ENCODE results near the gene SPTB. TPM values are rescaled to one million over a fixed set of nuclear protein-coding genes. Genes with fewer than 3 reads are reported as not detected.
A peak's percentile ranks its signal among the peaks of the same experiment; 100 is the strongest.

Gene SPTB
- total RNA-seq, 1 donor from 2014 or later = 312 TPM

DNA sequence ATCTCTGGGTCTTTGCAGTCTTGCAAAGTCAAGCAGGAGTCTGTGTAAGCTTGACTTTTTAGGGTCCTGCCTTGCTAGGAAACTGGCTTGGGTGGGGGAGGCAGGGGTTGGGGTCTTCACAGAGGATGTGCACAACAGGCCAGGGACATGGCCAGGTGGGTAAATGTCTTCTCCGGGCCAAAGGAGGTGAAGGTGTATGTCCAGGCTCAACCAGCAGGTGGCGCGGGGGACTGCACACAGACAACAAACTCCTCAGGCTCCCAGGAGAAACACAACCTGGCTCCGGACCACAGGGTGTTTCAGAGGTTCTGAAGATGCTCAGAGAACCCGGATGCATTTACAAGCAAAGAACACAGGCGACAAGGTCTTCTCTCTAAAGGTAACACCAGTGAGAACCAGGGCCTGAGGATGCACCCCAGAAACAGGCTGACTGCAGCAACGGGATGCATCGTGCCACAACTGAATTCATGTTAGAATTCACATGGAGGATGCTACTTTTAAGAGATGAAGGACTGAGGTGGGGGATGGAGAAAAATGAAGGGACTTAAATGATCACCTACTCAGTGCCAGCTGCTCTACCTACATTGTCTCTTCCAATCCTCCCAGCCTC lies 119.5 kb downstream of the SPTB start:
- Histone ChIP-seq H3K4me1 (ENCODE audit: control insufficient read depth in 3 of 3, insufficient read depth in 3 of 3, low read length in 3 of 3) (peaks cover 75 to 85% (median 83%) of the 10 kb centered on the region in 3 donors), H3K4me3 (ENCODE audit: low read length in 3 of 3) (no peak overlapping the region), H3K36me3 (ENCODE audit: control insufficient read depth in 3 of 3, insufficient read depth in 3 of 3, low read length in 3 of 3) (peaks cover 16 to 27% (median 17%) of the 10 kb centered on the region in 3 donors), H3K9ac (ENCODE audit: low read depth in 1 of 3, low read length in 3 of 3) (peak overlapping the region in 1 of 3 donors; percentile 45), H3K27me3 (ENCODE audit: control insufficient read depth in 3 of 3, insufficient read depth in 3 of 3, low read length in 3 of 3) (no peaks in the 10 kb centered on the region), H3K9me3 (ENCODE audit: control insufficient read depth in 3 of 3, low read length in 3 of 3) (no peaks in the 10 kb centered on the region), H3K27ac (ENCODE audit: low read depth, low read length) (no peak overlapping the region)

DNA sequence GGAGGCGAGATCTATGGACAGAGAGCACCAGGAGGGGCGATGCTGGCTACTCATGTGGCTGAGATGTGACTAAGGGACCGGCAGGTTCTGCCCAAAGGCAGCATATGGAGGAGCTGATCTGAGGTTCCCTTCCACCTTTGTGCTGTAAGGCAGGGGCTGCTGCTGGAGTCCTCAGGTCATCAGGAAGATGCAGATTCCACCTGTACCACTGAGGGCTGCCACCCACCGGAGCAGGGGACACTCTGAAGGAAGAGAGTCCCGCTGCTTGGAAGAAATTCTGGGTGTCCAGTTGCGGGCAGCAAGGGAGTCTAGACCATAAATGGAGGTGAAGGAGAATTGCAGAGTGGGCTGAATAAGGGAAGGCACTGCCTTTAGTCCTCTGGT lies 120.2 kb downstream of the SPTB start:
- Histone ChIP-seq H3K4me3 (ENCODE audit: low read length in 3 of 3) (no peak overlapping the region), H3K36me3 (ENCODE audit: control insufficient read depth in 3 of 3, insufficient read depth in 3 of 3, low read length in 3 of 3) (peaks cover 13 to 22% (median 13%) of the 10 kb centered on the region in 3 donors), H3K9ac (ENCODE audit: low read depth in 1 of 3, low read length in 3 of 3) (peak overlapping the region in 2 of 3 donors; percentile 7 to 45), H3K4me1 (ENCODE audit: control insufficient read depth in 3 of 3, insufficient read depth in 3 of 3, low read length in 3 of 3) (peaks cover 75 to 88% (median 81%) of the 10 kb centered on the region in 3 donors), H3K9me3 (ENCODE audit: control insufficient read depth in 3 of 3, low read length in 3 of 3) (no peaks in the 10 kb centered on the region), H3K27me3 (ENCODE audit: control insufficient read depth in 3 of 3, insufficient read depth in 3 of 3, low read length in 3 of 3) (no peaks in the 10 kb centered on the region), H3K27ac (ENCODE audit: low read depth, low read length) (peak overlapping the region; percentile 29)

DNA sequence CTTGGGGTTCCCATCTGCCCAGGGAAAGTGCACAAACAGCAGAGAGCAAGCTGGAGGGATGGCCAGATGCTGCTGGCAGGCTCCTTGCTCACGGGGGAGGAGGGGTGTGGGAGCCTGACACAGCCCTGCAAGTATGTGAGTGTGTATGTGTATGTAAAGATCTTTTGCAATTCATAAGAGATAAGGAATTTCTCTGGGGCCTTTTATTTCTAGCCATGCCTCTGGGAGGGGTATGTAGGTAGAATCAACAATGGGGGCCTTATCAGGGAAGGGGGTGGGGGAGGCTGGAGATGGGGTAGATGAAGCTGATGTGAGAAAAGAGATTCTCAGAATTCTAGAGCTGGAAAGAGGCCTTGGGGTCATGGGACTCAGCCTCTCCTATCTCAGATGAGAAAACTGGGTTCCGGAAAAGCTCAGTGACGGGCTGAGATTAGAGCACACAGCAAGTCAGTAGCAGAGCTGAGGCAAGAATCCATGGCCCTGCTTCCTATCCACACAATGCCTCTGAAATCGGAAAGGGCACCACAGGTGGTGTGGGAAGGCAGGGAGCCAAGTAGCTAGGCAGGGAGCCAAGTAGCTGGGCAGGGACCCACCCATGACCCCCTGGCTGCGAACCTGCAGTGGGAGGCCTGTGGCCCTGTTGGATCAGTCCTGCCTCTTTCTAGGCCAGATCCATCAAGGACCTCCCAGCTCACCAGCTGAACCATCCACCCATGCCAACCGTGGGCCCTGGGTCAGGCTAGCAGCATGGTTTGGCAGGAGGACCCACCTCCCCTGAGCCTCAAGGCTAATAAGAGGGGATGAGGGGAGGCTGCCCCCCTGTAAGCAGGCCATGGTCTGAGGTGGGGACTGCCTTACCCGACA lies 120.8 kb downstream of the SPTB start:
- Histone ChIP-seq H3K4me1 (ENCODE audit: control insufficient read depth in 3 of 3, insufficient read depth in 3 of 3, low read length in 3 of 3) (peaks cover 69 to 81% (median 75%) of the 10 kb centered on the region in 3 donors), H3K4me3 (ENCODE audit: low read length in 3 of 3) (no peak overlapping the region), H3K36me3 (ENCODE audit: control insufficient read depth in 3 of 3, insufficient read depth in 3 of 3, low read length in 3 of 3) (peaks cover 7 to 22% (median 8%) of the 10 kb centered on the region in 3 donors), H3K9ac (ENCODE audit: low read depth in 1 of 3, low read length in 3 of 3) (peak overlapping the region in 2 of 3 donors; percentile 7 to 58), H3K9me3 (ENCODE audit: control insufficient read depth in 3 of 3, low read length in 3 of 3) (no peaks in the 10 kb centered on the region), H3K27me3 (ENCODE audit: control insufficient read depth in 3 of 3, insufficient read depth in 3 of 3, low read length in 3 of 3) (no peaks in the 10 kb centered on the region), H3K27ac (ENCODE audit: low read depth, low read length) (peak overlapping the region; percentile 29)

DNA sequence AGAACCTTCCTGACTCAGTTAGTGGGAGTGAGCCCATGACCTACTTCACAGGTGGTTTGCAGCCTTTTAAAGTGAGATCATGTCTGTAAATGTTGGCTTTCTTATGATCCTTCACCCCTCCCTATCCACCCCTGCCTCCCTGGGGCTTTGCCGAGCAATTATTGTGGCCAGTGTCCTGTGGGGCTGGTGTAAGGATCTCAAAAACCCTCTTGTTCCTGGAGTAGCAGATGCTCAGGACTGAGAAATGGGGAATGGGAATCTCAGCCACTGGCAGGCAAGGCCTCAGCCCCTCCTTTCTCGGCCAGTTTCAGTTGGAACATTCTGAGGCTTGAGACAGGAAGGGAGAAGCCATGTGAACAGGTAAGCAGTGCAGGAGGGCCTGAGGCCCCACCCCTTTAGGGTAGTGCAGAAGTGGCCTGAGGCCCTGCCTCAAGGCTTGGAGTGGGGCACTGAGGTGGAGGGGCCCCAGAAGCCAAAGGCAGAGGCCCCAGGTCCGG lies 121.6 kb downstream of the SPTB start:
- Histone ChIP-seq H3K27me3 (ENCODE audit: control insufficient read depth in 3 of 3, insufficient read depth in 3 of 3, low read length in 3 of 3) (no peaks in the 10 kb centered on the region), H3K4me1 (ENCODE audit: control insufficient read depth in 3 of 3, insufficient read depth in 3 of 3, low read length in 3 of 3) (peaks cover 64 to 75% (median 68%) of the 10 kb centered on the region in 3 donors), H3K4me3 (ENCODE audit: low read length in 3 of 3) (peak overlapping the region in 1 of 3 donors; percentile 14), H3K9me3 (ENCODE audit: control insufficient read depth in 3 of 3, low read length in 3 of 3) (no peaks in the 10 kb centered on the region), H3K9ac (ENCODE audit: low read depth in 1 of 3, low read length in 3 of 3) (peak overlapping the region in 1 of 3 donors; percentile 58), H3K27ac (ENCODE audit: low read depth, low read length) (peak overlapping the region; percentile 43), H3K36me3 (ENCODE audit: control insufficient read depth in 3 of 3, insufficient read depth in 3 of 3, low read length in 3 of 3) (peaks cover 7 to 23% (median 12%) of the 10 kb centered on the region in 3 donors)

DNA sequence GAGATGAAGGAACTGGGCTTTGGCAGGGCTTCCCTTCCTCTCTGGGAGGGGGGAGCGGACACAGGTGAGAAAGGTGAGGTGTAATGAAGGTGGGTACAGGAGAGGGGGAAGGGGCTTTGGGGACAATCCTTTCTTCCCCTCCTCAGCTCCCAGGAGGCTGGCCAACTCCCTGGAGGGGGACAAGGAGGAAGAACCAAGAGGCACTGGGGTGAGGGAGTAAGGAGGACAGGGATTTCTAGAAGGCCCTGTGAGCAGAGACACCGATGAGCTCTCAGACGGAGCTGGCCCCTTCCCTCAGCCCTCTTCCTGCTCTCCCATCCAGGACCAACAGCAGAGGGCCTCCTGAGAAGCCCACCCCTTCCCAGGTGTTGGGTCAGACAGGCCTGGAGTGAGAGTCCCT lies 122.1 kb downstream of the SPTB start:
- H3K27me3 ChIP-seq (ENCODE audit: control insufficient read depth in 3 of 3, insufficient read depth in 3 of 3, low read length in 3 of 3) = no peaks in the 10 kb centered on the region
- peaks cover 7 to 24% (median 16%) of the 10 kb centered on the region in 3 donors for H3K36me3 ChIP-seq (ENCODE audit: control insufficient read depth in 3 of 3, insufficient read depth in 3 of 3, low read length in 3 of 3)
- peak overlapping the region in 1 of 3 donors; percentile 58 for H3K9ac ChIP-seq (ENCODE audit: low read depth in 1 of 3, low read length in 3 of 3)
- H3K9me3 ChIP-seq (ENCODE audit: control insufficient read depth in 3 of 3, low read length in 3 of 3) = no peaks in the 10 kb centered on the region
- H3K27ac ChIP-seq (ENCODE audit: low read depth, low read length) = peak overlapping the region; percentile 43
- peaks cover 60 to 70% (median 63%) of the 10 kb centered on the region in 3 donors for H3K4me1 ChIP-seq (ENCODE audit: control insufficient read depth in 3 of 3, insufficient read depth in 3 of 3, low read length in 3 of 3)
- H3K4me3 ChIP-seq (ENCODE audit: low read length in 3 of 3) = no peak overlapping the region

DNA sequence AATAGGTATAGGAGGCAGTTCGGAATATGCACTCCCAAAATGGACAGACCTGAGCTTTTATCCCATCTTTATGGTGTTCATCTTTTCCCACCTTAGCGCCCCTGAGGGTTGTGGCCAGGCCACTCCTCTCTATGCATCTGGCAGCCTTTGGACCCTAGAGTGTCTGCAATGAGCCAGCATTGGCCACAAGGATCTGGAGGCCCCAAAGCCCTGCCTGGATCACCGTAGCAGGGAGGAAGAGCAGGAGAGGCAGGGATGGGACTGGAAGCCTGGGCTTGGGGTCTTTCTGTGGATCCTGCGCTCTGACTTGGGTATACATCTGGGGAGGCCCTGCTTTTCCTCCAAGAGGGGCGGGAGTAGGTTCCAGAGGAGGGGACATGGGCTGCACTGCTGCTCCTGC lies 123.0 kb downstream of the SPTB start:
- peaks cover 10 to 30% (median 21%) of the 10 kb centered on the region in 3 donors for H3K36me3 ChIP-seq (ENCODE audit: control insufficient read depth in 3 of 3, insufficient read depth in 3 of 3, low read length in 3 of 3)
- no peak overlapping the region for H3K4me3 ChIP-seq (ENCODE audit: low read length in 3 of 3)
- H3K27me3 ChIP-seq (ENCODE audit: control insufficient read depth in 3 of 3, insufficient read depth in 3 of 3, low read length in 3 of 3) = no peaks in the 10 kb centered on the region
- H3K4me1 ChIP-seq (ENCODE audit: control insufficient read depth in 3 of 3, insufficient read depth in 3 of 3, low read length in 3 of 3) = peaks cover 51 to 61% (median 54%) of the 10 kb centered on the region in 3 donors
- H3K9me3 ChIP-seq (ENCODE audit: control insufficient read depth in 3 of 3, low read length in 3 of 3) = no peaks in the 10 kb centered on the region
- peak overlapping the region; percentile 9 for H3K27ac ChIP-seq (ENCODE audit: low read depth, low read length)
- peak overlapping the region in 1 of 3 donors; percentile 54 for H3K9ac ChIP-seq (ENCODE audit: low read depth in 1 of 3, low read length in 3 of 3)

DNA sequence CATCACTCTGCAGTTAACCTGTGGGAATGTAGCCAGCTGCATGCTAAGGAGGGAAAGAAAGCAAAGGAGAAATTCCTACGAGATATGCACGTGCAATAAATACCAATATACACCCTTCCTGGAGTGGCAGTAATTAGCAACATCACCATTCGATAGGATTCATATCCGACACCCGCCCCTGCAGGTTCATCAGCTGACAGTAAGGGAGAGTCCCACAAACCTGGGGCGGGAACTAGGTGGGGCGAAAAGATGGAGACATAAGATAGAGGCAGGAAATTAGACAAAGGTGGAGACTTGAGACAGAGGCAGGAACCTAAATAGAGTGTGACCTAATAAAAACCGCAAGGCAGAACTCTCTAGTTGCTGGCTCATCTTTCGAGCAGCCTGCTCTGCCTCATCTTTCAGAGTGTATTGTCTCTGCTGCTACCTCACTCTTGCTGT lies 123.9 kb downstream of the SPTB start:
- H3K9me3 ChIP-seq (ENCODE audit: control insufficient read depth in 3 of 3, low read length in 3 of 3) = no peaks in the 10 kb centered on the region
- peaks cover 42 to 53% (median 45%) of the 10 kb centered on the region in 3 donors for H3K4me1 ChIP-seq (ENCODE audit: control insufficient read depth in 3 of 3, insufficient read depth in 3 of 3, low read length in 3 of 3)
- no peak overlapping the region for H3K27ac ChIP-seq (ENCODE audit: low read depth, low read length)

DNA sequence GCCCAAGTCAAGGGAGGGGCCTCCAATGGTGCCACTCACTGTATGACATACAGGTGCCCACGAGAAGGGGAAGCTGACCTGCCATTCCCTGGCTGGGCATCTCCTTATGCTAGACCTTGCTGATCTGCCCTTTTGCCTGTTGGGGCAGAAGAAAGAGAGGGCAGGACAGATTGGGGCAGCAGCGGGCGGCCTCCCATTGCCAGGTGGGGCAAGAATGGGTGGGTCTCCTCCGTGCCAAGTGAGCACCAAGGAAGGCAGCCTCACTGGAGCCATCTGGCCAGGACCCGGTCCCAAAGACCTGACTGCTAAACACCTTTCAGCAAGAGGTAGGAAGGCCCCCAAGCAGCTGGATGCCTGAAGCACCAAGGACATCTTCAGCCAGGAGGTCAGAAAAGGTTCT lies 125.0 kb downstream of the SPTB start:
- H3K27me3 ChIP-seq (ENCODE audit: control insufficient read depth in 3 of 3, insufficient read depth in 3 of 3, low read length in 3 of 3) = no peaks in the 10 kb centered on the region
- H3K27ac ChIP-seq (ENCODE audit: low read depth, low read length) = no peak overlapping the region

More for the DNA sequence above, 123.9 kb downstream of the SPTB start:
- peak overlapping the region in 1 of 3 donors; percentile 17 for H3K9ac ChIP-seq (ENCODE audit: low read depth in 1 of 3, low read length in 3 of 3)
- peaks cover 10 to 29% (median 19%) of the 10 kb centered on the region in 3 donors for H3K36me3 ChIP-seq (ENCODE audit: control insufficient read depth in 3 of 3, insufficient read depth in 3 of 3, low read length in 3 of 3)
- H3K4me3 ChIP-seq (ENCODE audit: low read length in 3 of 3) = no peak overlapping the region
- no peaks in the 10 kb centered on the region for H3K27me3 ChIP-seq (ENCODE audit: control insufficient read depth in 3 of 3, insufficient read depth in 3 of 3, low read length in 3 of 3)

DNA sequence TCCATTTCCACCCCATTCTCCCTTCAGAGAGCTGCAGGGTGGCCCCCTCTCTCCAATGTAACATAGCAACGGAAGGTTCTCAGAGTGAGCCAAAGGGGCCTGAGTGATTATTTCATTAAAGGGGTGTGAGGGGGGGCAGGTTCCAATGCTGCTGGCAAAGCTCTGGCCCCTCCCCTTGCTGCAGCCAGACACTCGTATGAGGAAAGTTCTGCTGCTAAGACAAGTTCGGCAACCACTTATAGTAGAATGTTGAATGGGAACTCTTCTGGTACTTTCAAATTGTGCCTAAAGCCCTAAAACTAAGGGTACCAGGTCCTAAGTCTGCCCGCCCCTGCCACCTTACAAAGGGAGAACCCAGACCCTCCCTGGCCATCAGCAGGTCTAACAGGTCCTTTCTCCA lies 125.7 kb downstream of the SPTB start:
- H3K27me3 ChIP-seq (ENCODE audit: control insufficient read depth in 3 of 3, insufficient read depth in 3 of 3, low read length in 3 of 3) = no peaks in the 10 kb centered on the region
- H3K4me3 ChIP-seq (ENCODE audit: low read length in 3 of 3) = no peak overlapping the region
- H3K9me3 ChIP-seq (ENCODE audit: control insufficient read depth in 3 of 3, low read length in 3 of 3) = no peaks in the 10 kb centered on the region
- H3K36me3 ChIP-seq (ENCODE audit: control insufficient read depth in 3 of 3, insufficient read depth in 3 of 3, low read length in 3 of 3) = peaks cover 18 to 31% (median 22%) of the 10 kb centered on the region in 3 donors
- no peak overlapping the region for H3K27ac ChIP-seq (ENCODE audit: low read depth, low read length)
- H3K9ac ChIP-seq (ENCODE audit: low read depth in 1 of 3, low read length in 3 of 3) = no peak overlapping the region
- H3K4me1 ChIP-seq (ENCODE audit: control insufficient read depth in 3 of 3, insufficient read depth in 3 of 3, low read length in 3 of 3) = peaks cover 27 to 38% (median 32%) of the 10 kb centered on the region in 3 donors

More for the DNA sequence above, 125.0 kb downstream of the SPTB start:
- no peak overlapping the region for H3K4me3 ChIP-seq (ENCODE audit: low read length in 3 of 3)
- H3K9me3 ChIP-seq (ENCODE audit: control insufficient read depth in 3 of 3, low read length in 3 of 3) = no peaks in the 10 kb centered on the region
- H3K4me1 ChIP-seq (ENCODE audit: control insufficient read depth in 3 of 3, insufficient read depth in 3 of 3, low read length in 3 of 3) = peaks cover 34 to 45% (median 38%) of the 10 kb centered on the region in 3 donors
- H3K9ac ChIP-seq (ENCODE audit: low read depth in 1 of 3, low read length in 3 of 3) = no peak overlapping the region
- H3K36me3 ChIP-seq (ENCODE audit: control insufficient read depth in 3 of 3, insufficient read depth in 3 of 3, low read length in 3 of 3) = peaks cover 13 to 32% (median 19%) of the 10 kb centered on the region in 3 donors

All from skeletal muscle tissue (tissue), 4 donors.